HG02981 (cell line): ENCODE measurements around the gene CHM.

Experiments used
- ATAC-seq: cut with Tn5 transposase; IDR thresholded peaks from one replicate; pipeline ENCODE4 v1.9.1; 2021; ENCODE audit warnings: mild to moderate bottlenecking, moderate library complexity; ENCODE audit not compliant: unreplicated experiment

CHM gene

GRCh38 chrX:85907316-85907715, 140.0 kb downstream of the CHM start:
- ATAC-seq = no peak

GRCh38 chrX:85906399-85906798, 141.0 kb downstream of the CHM start:
- ATAC-seq = no peak

- no peak for ATAC-seq
These were observed 141.5 kb downstream of the CHM start for GRCh38 chrX:85905851-85906250.

GRCh38 chrX:85903692-85904471, 143.5 kb downstream of the CHM start:
- no peak for ATAC-seq

- no peak for ATAC-seq
These were observed 149.8 kb downstream of the CHM start for GRCh38 chrX:85897362-85898126.

GRCh38 chrX:85882601-85883000, 164.8 kb downstream of the CHM start:
- no peak for ATAC-seq

- ATAC-seq = no peak
These were observed 176.8 kb downstream of the CHM start for GRCh38 chrX:85870585-85870984.

GRCh38 chrX:85865324-85865723, 182.0 kb downstream of the CHM start:
- ATAC-seq = no peak

- no peak for ATAC-seq
These were observed 187.9 kb downstream of the CHM start for GRCh38 chrX:85859426-85859825.

GRCh38 chrX:85851418-85851817, 195.9 kb downstream of the CHM start:
- no peak for ATAC-seq

- ATAC-seq = no peak
These were observed 210.5 kb downstream of the CHM start for GRCh38 chrX:85836868-85837267.

- no peak for ATAC-seq
These were observed 218.6 kb downstream of the CHM start for GRCh38 chrX:85828771-85829170.

- ATAC-seq = no peak
These were observed 232.1 kb downstream of the CHM start for GRCh38 chrX:85815203-85815751.
